ENCODE results near the gene OR6C2. TPM values are rescaled to one million over a fixed set of nuclear protein-coding genes. Genes with fewer than 3 reads are reported as not detected.

OR6C2 gene
- total RNA-seq, 1 experiment from 2014 or later = not detected

GRCh38 chr12:55495490-55495889, 51.6 kb downstream of the OR6C2 start:
- no peaks in the 10 kb centered on the region for H3K79me2 ChIP-seq (ENCODE audit: insufficient read depth, low read length)
- no peak overlapping the region for H3K14ac ChIP-seq (ENCODE audit: insufficient read depth, low read length)
- TF ChIP-seq, protein P1, sequence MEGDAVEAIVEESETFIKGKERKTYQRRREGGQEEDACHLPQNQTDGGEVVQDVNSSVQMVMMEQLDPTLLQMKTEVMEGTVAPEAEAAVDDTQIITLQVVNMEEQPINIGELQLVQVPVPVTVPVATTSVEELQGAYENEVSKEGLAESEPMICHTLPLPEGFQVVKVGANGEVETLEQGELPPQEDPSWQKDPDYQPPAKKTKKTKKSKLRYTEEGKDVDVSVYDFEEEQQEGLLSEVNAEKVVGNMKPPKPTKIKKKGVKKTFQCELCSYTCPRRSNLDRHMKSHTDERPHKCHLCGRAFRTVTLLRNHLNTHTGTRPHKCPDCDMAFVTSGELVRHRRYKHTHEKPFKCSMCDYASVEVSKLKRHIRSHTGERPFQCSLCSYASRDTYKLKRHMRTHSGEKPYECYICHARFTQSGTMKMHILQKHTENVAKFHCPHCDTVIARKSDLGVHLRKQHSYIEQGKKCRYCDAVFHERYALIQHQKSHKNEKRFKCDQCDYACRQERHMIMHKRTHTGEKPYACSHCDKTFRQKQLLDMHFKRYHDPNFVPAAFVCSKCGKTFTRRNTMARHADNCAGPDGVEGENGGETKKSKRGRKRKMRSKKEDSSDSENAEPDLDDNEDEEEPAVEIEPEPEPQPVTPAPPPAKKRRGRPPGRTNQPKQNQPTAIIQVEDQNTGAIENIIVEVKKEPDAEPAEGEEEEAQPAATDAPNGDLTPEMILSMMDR (conservative IDR thresholded peaks at IDR 0.05) = no peak
- no peaks in the 10 kb centered on the region for H3K4me1 Mint-ChIP-seq
- H4K20me1 ChIP-seq (ENCODE audit: control insufficient read depth, insufficient read depth, insufficient read length) = no peaks in the 10 kb centered on the region
- no CpG with 5 or more reads among the region's 5 CpGs for WGBS (ENCODE audit: extremely low coverage, insufficient read length, low lambda C conversion rate)
- no peak overlapping the region for H4K8ac ChIP-seq (replicated peaks; ENCODE audit: insufficient read length, low read depth, low read length)
- no peak overlapping the region for H3T11ph ChIP-seq (ENCODE audit: low read length)
- H3K27me3 ChIP-seq (ENCODE audit: insufficient read depth, low read length) = no peaks in the 10 kb centered on the region
- no peaks in the 10 kb centered on the region; the same call in 1 of the 2 replicates for H3K4me1 ChIP-seq (ENCODE audit: insufficient read depth, low read length)
- H2BK15ac ChIP-seq (ENCODE audit: low read depth, low read length) = no peak overlapping the region
- H3K9ac ChIP-seq (ENCODE audit: extremely low read depth, insufficient read length, low read length) = no peak overlapping the region
- no peaks in the 10 kb centered on the region for H3K36me3 Mint-ChIP-seq (ENCODE audit: insufficient read depth in 1 of 3, low read depth in 3 of 3)
- H3K23me2 ChIP-seq (ENCODE audit: insufficient read length, low read depth, low read length, poor library complexity, severe bottlenecking) = no peaks in the 10 kb centered on the region
- H2AFZ ChIP-seq (ENCODE audit: low read length) = no peak overlapping the region
- no peaks in the 10 kb centered on the region for H3K79me1 ChIP-seq (ENCODE audit: insufficient read depth, low read depth, low read length, poor library complexity, severe bottlenecking)
- H2BK5ac ChIP-seq (ENCODE audit: insufficient read length, low read length) = no peak overlapping the region
- H2BK20ac ChIP-seq (ENCODE audit: low read depth, low read length, poor library complexity, severe bottlenecking) = no peak overlapping the region
- H4K91ac ChIP-seq (ENCODE audit: insufficient read length, low read depth, low read length) = no peak overlapping the region
- H3K27me3 Mint-ChIP-seq (ENCODE audit: low read depth) = no peaks in the 10 kb centered on the region; the same call in 1 of the 2 replicates
- no peak overlapping the region for H2BK12ac ChIP-seq (ENCODE audit: insufficient read length, low read depth, low read length)
- no peak for DNase-seq
- H3K4me3 Mint-ChIP-seq = no peak overlapping the region
- no peak overlapping the region for H3K27ac Mint-ChIP-seq
- no peak overlapping the region for H3K56ac ChIP-seq (ENCODE audit: insufficient read length, low read depth, low read length)
- H2AK5ac ChIP-seq (ENCODE audit: insufficient read length, low read length) = no peak overlapping the region
- H3K9me3 ChIP-seq (ENCODE audit: control insufficient read depth, low read depth, low read length) = no peaks in the 10 kb centered on the region
- H2BK120ac ChIP-seq (ENCODE audit: low read depth, low read length, poor library complexity, severe bottlenecking) = no peak overlapping the region
- H3K4ac ChIP-seq (ENCODE audit: low read depth, low read length) = no peak overlapping the region
- H3K18ac ChIP-seq (ENCODE audit: insufficient read length, low read depth, low read length) = no peak overlapping the region
- H3K27ac ChIP-seq (ENCODE audit: insufficient read length, low read depth, low read length) = no peak overlapping the region
- no peaks in the 10 kb centered on the region for H3K9me3 Mint-ChIP-seq
- H3K23ac ChIP-seq (ENCODE audit: insufficient read length, low read depth, low read length) = no peak overlapping the region
- H3K4me2 ChIP-seq (ENCODE audit: insufficient read depth, insufficient read length, low read length) = no peak overlapping the region
- no peak overlapping the region for H4K5ac ChIP-seq (ENCODE audit: insufficient read length, low read depth, low read length)
